Prostate gland (tissue), 2 donors: ENCODE data around the gene BAIAP3. TPM values are rescaled to one million over a fixed set of nuclear protein-coding genes. Genes with fewer than 3 reads are reported as not detected.
A peak's percentile ranks its signal among the peaks of the same experiment; 100 is the strongest.

Experiments
- DNase-seq: peaks from one replicate; pipeline ENCODE4 v3.0.0-alpha.2; 2019; ENCODE audit warnings: low spot score
- H3K27ac ChIP-seq, 2 donors: fragments of 200-600 bp; sonication (generic); 2 replicates each; pipeline ENCODE4 v1.5.1; 2017 to 2019
- H3K27me3 ChIP-seq: fragments of 200-600 bp; sonication (generic); replicated peaks from 2 replicates; pipeline ENCODE4 v1.5.1; 2019; ENCODE audit not compliant: insufficient read depth
- H3K36me3 ChIP-seq, 2 donors: fragments of 200-600 bp; sonication (generic); 1 replicate in 1 of 2; 2 replicates in 1 of 2; pipeline versions ENCODE4 v1.5.1 to v1.8.1; 2017 to 2019
- H3K4me1 ChIP-seq: fragments of 200-600 bp; sonication (generic); replicated peaks from 2 replicates; pipeline ENCODE4 v1.5.1; 2019
- H3K4me3 ChIP-seq, 2 donors: fragments of 200-600 bp; sonication (generic); 2 replicates each; pipeline ENCODE4 v1.5.1; 2017 to 2019
- H3K9me3 ChIP-seq: fragments of 200-600 bp; sonication (generic); 2 replicates; pipeline ENCODE4 v1.5.1; 2017
- POLR2A ChIP-seq: fragments of 450-650 bp; IDR thresholded peaks from one replicate; pipeline ENCODE4 v1.6.1; 2016; ENCODE audit warnings: antibody characterized with exemption, mild to moderate bottlenecking
- POLR2AphosphoS5 ChIP-seq: sonication (generic); formaldehyde crosslinking; IDR thresholded peaks from one replicate; pipeline ENCODE4 v1.6.1; 2017; ENCODE audit warnings: antibody characterized with exemption
- WGBS: methylation state at CpG from one replicate; pipeline ENCODE4 v1.1.5; 2018; 5-methylcytosine and 5-hydroxymethylcytosine counted together
- intact Hi-C: fragments of 100-400 bp; cut with DNase I; formaldehyde crosslinking; loops from one replicate; pipeline ENCODE4 v1.14.2; 2022
- total RNA-seq, 2 donors: library from RNA; depleted of rRNA; stranded (reverse); fragments of >200 nt; gene quantifications; one replicate each; pipeline ENCODE4 v1.1.0, GENCODE V29; 2016
- TF ChIP-seq, protein P1 (sequence below), 4 experiments: fragments of 200-600 bp in 2 of 4; fragments of 450-650 bp in 2 of 4; sonication (generic) in 2 of 4; IDR thresholded peaks; 1 replicate in 3 of 4; 2 replicates in 1 of 4; pipeline ENCODE4 v1.5.1; 2016 to 2019; ENCODE audit warnings: antibody characterized with exemption in 4 of 4, mild to moderate bottlenecking in 2 of 4, moderate library complexity in 2 of 4

Gene BAIAP3
- total RNA-seq, 2 donors from 2014 or later = 12.1 to 41.6 TPM

DNA sequence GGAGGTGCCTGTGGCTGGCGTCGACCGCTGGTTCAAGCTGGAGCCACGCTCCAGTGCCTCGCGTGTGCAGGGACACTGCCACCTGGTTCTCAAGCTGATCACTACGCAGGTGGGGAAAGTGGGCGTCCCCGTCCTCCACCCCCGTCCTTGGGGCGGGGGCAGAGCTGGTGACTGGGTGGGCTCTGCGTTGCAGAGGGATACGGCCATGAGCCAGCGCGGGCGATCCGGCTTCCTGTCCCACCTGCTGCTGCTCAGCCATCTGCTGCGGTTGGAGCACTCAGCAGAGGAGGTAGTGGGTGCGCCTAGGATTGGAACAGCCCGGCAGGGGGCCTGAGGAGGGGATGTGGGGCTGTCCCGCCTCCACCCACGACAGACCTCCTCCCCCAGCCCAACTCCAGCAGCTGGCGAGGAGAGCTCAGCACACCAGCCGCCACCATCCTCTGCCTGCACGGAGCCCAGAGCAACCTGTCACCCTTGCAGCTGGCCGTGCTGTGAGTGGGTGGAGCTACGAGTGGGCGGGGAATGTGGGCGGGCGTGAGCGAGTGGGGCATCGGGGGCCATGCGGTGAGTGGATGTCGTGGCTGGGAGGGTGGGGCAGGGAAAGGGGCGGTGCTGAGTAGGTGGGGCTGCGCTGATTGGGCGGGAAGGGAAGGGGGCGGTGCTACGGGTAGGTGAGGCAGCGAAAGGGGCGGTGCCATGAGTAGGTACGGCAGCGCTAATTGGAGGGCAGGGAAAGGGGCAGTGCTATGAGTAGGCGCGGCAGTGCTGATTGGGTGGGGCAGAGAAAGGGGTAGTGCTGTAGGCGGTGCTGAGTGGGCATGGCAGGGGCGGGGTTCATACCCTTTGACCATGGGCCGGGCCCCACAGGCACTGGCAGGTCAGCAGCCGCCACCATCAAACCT is 9.3 kb downstream of the BAIAP3 start:
- 9% methylated on average over 40 of the region's 49 CpGs for WGBS
- TF ChIP-seq POLR2A = no peak
- peak; percentile 50 for TF ChIP-seq POLR2AphosphoS5

DNA sequence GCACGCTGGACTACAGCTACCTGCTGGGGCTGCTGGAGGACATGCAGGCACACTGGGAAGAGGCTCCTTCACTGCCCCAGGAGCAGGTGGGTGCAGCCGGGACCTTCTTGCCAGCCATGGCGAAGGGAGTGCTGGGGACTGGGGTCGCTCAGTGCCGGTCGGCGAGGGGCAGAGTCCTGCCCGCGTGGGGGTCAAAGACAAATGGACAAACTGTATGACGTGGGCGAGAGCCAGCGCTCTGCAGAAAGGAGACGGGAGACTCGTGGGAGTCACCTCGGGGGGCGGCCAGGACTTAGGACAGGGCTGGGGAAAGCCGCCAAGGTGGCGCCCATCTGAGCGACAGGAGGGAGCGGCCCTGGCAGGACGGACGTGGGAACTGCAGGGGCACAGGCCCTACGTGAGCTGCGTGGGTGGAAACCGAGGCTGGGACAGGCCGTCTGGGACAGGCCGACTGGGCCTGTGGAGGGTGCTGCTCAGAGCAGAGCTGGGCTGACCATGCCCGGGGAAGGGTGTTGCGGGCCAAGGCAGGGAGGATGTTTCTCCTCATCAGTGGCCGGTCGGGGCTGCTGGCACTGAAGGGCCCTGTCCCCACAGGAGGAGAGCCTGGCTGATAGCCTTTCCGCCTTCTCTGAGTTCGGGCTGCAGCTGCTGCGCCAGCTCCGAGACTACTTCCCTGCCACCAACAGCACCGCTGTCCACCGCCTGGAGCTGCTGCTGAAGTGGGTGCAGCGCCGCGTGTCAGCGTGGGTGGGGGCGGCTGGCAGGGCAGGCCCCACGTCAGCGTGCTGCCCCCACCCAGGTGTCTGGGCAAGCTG is 10.2 kb downstream of the BAIAP3 start:
- intact Hi-C loops = no loop called here
- no peaks in the 10 kb centered on the region for H3K9me3 ChIP-seq
- peak overlapping the region in 1 of 2 donors; percentile 10 for H3K4me3 ChIP-seq
- TF ChIP-seq POLR2AphosphoS5 = no peak
- TF ChIP-seq POLR2A = no peak
- TF ChIP-seq, protein P1, sequence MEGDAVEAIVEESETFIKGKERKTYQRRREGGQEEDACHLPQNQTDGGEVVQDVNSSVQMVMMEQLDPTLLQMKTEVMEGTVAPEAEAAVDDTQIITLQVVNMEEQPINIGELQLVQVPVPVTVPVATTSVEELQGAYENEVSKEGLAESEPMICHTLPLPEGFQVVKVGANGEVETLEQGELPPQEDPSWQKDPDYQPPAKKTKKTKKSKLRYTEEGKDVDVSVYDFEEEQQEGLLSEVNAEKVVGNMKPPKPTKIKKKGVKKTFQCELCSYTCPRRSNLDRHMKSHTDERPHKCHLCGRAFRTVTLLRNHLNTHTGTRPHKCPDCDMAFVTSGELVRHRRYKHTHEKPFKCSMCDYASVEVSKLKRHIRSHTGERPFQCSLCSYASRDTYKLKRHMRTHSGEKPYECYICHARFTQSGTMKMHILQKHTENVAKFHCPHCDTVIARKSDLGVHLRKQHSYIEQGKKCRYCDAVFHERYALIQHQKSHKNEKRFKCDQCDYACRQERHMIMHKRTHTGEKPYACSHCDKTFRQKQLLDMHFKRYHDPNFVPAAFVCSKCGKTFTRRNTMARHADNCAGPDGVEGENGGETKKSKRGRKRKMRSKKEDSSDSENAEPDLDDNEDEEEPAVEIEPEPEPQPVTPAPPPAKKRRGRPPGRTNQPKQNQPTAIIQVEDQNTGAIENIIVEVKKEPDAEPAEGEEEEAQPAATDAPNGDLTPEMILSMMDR (IDR thresholded peaks at IDR 0.05) = no peak
- DNase-seq = no peak
- WGBS = 55% methylated on average over 44 of the region's 44 CpGs
- H3K4me1 ChIP-seq = peaks cover 3% of the 10 kb centered on the region
- H3K27me3 ChIP-seq = no peaks in the 10 kb centered on the region
- peaks cover 0 to 7% of the 10 kb centered on the region in 2 donors for H3K36me3 ChIP-seq
- no peak overlapping the region for H3K27ac ChIP-seq

More for the DNA sequence above, 9.3 kb downstream of the BAIAP3 start:
- Histone ChIP-seq H3K36me3 (no peaks in the 10 kb centered on the region), H3K27me3 (no peaks in the 10 kb centered on the region), H3K27ac (no peak overlapping the region), H3K9me3 (no peaks in the 10 kb centered on the region), H3K4me1 (peaks cover 3% of the 10 kb centered on the region), H3K4me3 (peak overlapping the region in 1 of 2 donors; percentile 10)
- intact Hi-C loops = no loop called here
- peak; percentile 97 for DNase-seq

DNA sequence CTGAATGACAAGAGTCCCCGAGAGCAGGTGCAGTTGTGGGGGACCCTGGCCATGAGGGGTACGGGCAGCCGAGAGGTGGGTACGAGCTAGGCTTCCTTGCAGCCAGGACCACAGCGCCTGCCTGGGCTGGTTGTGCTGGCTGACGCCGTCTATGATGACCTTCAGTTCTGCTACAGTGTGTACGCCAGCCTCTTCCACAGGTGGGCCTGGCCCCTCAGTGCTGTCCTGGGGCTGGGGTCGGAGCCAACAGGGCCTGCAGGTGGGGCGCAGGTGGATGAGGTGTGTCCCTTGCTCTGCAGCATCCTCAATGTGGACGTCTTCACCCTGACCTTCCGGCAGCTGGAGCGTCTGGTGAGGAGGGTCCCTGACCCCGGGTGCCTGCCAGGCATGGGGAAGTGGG is 11.1 kb downstream of the BAIAP3 start:
- Histone ChIP-seq H3K4me3 (no peak overlapping the region), H3K27ac (no peak overlapping the region), H3K4me1 (peaks cover 3% of the 10 kb centered on the region), H3K9me3 (no peaks in the 10 kb centered on the region), H3K27me3 (no peaks in the 10 kb centered on the region), H3K36me3 (peaks cover 0 to 10% of the 10 kb centered on the region in 2 donors)
- DNase-seq = no peak
- TF ChIP-seq POLR2AphosphoS5 (no peak), POLR2A (no peak)
- TF ChIP-seq, protein P1 (IDR thresholded peaks at IDR 0.05) = no peak
- intact Hi-C loops = no loop called here
- 94% methylated on average over 14 of the region's 14 CpGs for WGBS

DNA sequence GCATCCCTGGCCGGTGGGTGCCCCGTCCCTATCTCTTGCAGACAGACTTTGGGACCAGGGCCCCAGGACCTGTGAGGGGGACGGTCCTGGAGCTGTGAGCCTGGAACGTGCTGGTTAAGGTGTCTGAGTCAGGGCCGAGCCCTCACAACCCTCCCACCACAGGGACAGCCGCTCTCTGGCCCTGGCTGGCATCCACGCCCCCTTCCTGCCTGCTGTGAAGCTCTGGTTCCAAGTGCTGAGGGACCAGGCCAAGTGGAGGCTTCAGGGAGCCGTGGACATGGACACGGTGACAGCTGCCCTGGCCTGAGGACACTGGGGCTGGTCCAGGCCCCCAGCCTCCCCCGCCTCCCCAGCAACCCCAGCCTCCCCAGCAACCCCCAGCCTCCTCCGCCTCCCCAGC is 11.6 kb downstream of the BAIAP3 start:
- WGBS = 78% methylated on average over 9 of the region's 11 CpGs

More for the DNA sequence above, 11.6 kb downstream of the BAIAP3 start:
- no peaks in the 10 kb centered on the region for H3K9me3 ChIP-seq
- no peak overlapping the region for H3K27ac ChIP-seq
- no peak overlapping the region for H3K4me3 ChIP-seq
- TF ChIP-seq POLR2AphosphoS5 = no peak
- TF ChIP-seq, protein P1 (IDR thresholded peaks at IDR 0.05) = no peak
- no peak for TF ChIP-seq POLR2A
- H3K27me3 ChIP-seq = no peaks in the 10 kb centered on the region
- H3K4me1 ChIP-seq = peaks cover 3% of the 10 kb centered on the region
- intact Hi-C loops = no loop called here
- H3K36me3 ChIP-seq = peaks cover 0 to 10% of the 10 kb centered on the region in 2 donors
- DNase-seq = no peak
